DOHH2 (cell line): Measurements from ENCODE around the gene RPS6KA2.

Source experiments
- H3F3A ChIP-seq: fragments of 200-600 bp; sonication (generic), shearing (Covaris generic); 2 replicates; pipeline ENCODE4 v1.6.0; 2016; ENCODE audit warnings: antibody characterized with exemption, mild to moderate bottlenecking; ENCODE audit not compliant: control insufficient read depth, insufficient read depth
- H3K27ac ChIP-seq: fragments of 200-600 bp; sonication (generic); 2 replicates; pipeline ENCODE4 v1.5.1; 2014; ENCODE audit warnings: low read depth, mild to moderate bottlenecking, low read length, moderate library complexity
- H3K27me3 ChIP-seq: fragments of 200-600 bp; sonication (generic); 2 replicates; pipeline ENCODE4 v1.6.1; 2014; ENCODE audit warnings: mild to moderate bottlenecking, low read length, mixed read lengths; ENCODE audit not compliant: control insufficient read depth
- H3K36me3 ChIP-seq: fragments of 200-600 bp; sonication (generic); 2 replicates; pipeline ENCODE4 v1.6.1; 2014; ENCODE audit warnings: mild to moderate bottlenecking, low read length, moderate library complexity, mixed read lengths; ENCODE audit not compliant: control insufficient read depth
- H3K4me1 ChIP-seq: fragments of 200-600 bp; sonication (generic); 2 replicates; pipeline ENCODE4 v1.6.1; 2014; ENCODE audit warnings: mild to moderate bottlenecking, low read length, mixed read lengths; ENCODE audit not compliant: control insufficient read depth
- H3K4me2 ChIP-seq: fragments of 200-600 bp; sonication (generic); 2 replicates; pipeline ENCODE4 v1.6.0; 2014; ENCODE audit warnings: mild to moderate bottlenecking, low read length, moderate library complexity
- H3K4me3 ChIP-seq: fragments of 200-600 bp; sonication (generic); 2 replicates; pipeline ENCODE4 v1.5.1; 2014; ENCODE audit warnings: mild to moderate bottlenecking, low read length, mixed read lengths
- H3K79me2 ChIP-seq: fragments of 200-600 bp; sonication (generic); 2 replicates; pipeline ENCODE4 v1.6.1; 2014; ENCODE audit warnings: mild to moderate bottlenecking, low read length, mixed read lengths; ENCODE audit not compliant: control insufficient read depth
- H3K9me2 ChIP-seq: fragments of 200-600 bp; sonication (generic); replicated peaks from 2 replicates; pipeline ENCODE4 v1.6.1; 2014; ENCODE audit warnings: mild to moderate bottlenecking, low read length, mixed read lengths; ENCODE audit not compliant: control insufficient read depth
- H3K9me3 ChIP-seq: fragments of 200-600 bp; sonication (generic); 2 replicates; pipeline ENCODE4 v1.6.1; 2014; ENCODE audit warnings: antibody characterized with exemption, low read length, mixed read lengths; ENCODE audit not compliant: control insufficient read depth, insufficient read depth
- H4K20me1 ChIP-seq: fragments of 200-600 bp; sonication (generic); 2 replicates; pipeline ENCODE4 v1.6.0; 2014; ENCODE audit warnings: low read depth, mild to moderate bottlenecking, antibody characterized with exemption, low read length, moderate library complexity; ENCODE audit not compliant: control insufficient read depth, insufficient read depth
- CTCF ChIP-seq: fragments of 200-600 bp; sonication (generic); IDR thresholded peaks from one replicate; pipeline ENCODE4 v1.5.1; 2014; ENCODE audit warnings: antibody characterized with exemption, mild to moderate bottlenecking, low read depth, low read length; ENCODE audit not compliant: poor library complexity, severe bottlenecking
- EZH2phosphoT487 ChIP-seq: fragments of 200-600 bp; sonication (generic); IDR thresholded peaks from 2 replicates; pipeline ENCODE4 v1.6.1; 2017; ENCODE audit warnings: borderline replicate concordance, mild to moderate bottlenecking, antibody characterized with exemption, low read length, moderate library complexity, mixed read lengths

The RPS6KA2 gene

DNA sequence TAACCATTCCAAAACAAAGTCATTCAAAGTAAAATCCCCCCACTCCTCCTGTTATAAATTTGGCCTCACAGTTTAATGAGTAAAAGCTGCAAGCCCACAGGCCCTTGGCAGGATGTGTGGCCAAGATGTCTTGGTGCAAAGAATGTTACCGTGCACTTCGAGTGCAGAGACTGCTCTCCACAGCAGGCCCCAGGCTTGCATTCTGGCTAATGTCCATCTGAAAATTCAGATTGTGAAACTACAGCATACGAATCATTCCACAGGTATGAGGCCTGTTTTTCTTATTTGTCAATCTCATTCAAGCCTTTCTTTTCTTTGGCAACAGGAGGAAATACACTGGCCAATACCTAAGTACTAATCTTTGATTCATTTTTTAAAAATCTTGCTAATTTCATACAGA, 7.1 kb downstream of the RPS6KA2 start:
- Histone ChIP-seq H3K4me3 (no peak overlapping the region), H3K36me3 (no peaks in the 10 kb centered on the region), H3K79me2 (no peaks in the 10 kb centered on the region), H3K27me3 (peaks cover 8% of the 10 kb centered on the region; the same call in 1 of the 2 replicates), H3K9me3 (no peaks in the 10 kb centered on the region), H3K4me1 (no peaks in the 10 kb centered on the region), H3K9me2 (no peaks in the 10 kb centered on the region), H4K20me1 (no peaks in the 10 kb centered on the region), H3F3A (peaks cover 3% of the 10 kb centered on the region; the same call in 1 of the 2 replicates), H3K27ac (no peak overlapping the region), H3K4me2 (no peak overlapping the region)
- no peak for TF ChIP-seq CTCF
- no peak for TF ChIP-seq EZH2phosphoT487

DNA sequence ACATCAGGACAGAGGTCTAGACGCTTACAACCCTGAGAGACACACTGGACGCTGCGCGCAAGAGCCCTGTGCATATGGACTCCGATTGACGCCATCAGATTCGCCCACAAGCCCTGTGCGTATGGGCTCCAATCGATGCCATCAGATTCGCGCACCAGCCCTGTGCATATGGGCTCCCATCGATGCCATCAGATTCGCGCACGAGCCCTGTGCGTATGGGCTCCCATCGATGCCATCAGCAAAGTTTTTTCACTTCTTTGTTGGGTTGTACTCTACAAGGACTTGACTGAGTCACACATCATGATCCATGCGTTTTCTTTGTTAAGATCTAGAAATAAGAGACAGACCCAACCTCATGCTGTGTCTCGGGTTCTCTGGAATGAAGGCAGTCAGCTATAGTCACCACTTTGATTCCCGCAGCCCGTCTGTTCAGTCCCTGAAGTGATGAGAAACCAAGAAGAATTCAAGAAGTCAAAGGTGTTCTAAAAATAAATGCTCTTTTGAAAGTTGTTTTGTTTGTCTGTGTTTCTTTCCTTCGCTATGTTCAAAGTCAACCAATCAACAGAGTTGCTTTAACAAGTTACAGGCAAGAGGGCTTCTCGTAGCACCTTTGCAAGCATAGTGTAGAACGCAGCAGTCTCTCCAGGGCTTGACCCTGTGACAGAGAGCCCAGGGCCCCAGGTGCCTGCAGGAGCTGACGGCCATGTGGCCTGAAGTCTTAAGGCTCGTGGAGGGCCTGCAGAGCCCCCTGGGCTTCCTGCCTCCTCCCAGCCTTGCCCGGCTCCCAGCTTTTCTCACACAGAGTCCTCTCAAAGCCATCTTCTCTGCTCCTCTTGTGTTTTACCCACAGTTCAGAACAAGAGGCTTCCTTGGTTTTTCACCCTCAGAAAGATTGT, 7.9 kb downstream of the RPS6KA2 start:
- Histone ChIP-seq H3K9me3 (no peaks in the 10 kb centered on the region), H3K27ac (no peak overlapping the region), H3K4me1 (no peaks in the 10 kb centered on the region), H3K4me2 (no peak overlapping the region), H4K20me1 (no peaks in the 10 kb centered on the region), H3K4me3 (no peak overlapping the region), H3K27me3 (peaks cover 5% of the 10 kb centered on the region; the same call in 1 of the 2 replicates), H3K36me3 (no peaks in the 10 kb centered on the region), H3K9me2 (no peaks in the 10 kb centered on the region), H3K79me2 (no peaks in the 10 kb centered on the region), H3F3A (peaks cover 2% of the 10 kb centered on the region; the same call in 1 of the 2 replicates)
- no peak for TF ChIP-seq CTCF
- no peak for TF ChIP-seq EZH2phosphoT487

- Histone ChIP-seq H3K4me1 (no peaks in the 10 kb centered on the region), H3K4me2 (no peak overlapping the region), H3F3A (no peaks in the 10 kb centered on the region), H3K9me3 (no peaks in the 10 kb centered on the region), H3K9me2 (no peaks in the 10 kb centered on the region), H3K36me3 (no peaks in the 10 kb centered on the region), H3K4me3 (no peak overlapping the region), H3K27ac (no peak overlapping the region), H4K20me1 (no peaks in the 10 kb centered on the region), H3K27me3 (peaks cover 3% of the 10 kb centered on the region; the same call in 1 of the 2 replicates), H3K79me2 (no peaks in the 10 kb centered on the region)
- no peak for TF ChIP-seq EZH2phosphoT487
- no peak for TF ChIP-seq CTCF
Measured at GRCh38 chr6:166618251-166618650, 8.8 kb downstream of the RPS6KA2 start.
